ENCODE results near the gene IGFBP7.

IGFBP7 gene

GRCh38 chr4:57157596-57158137 is 47.5 kb upstream of the IGFBP7 start:
- Histone ChIP-seq H2AFZ (ENCODE audit: low read depth) (no peak overlapping the region), H3K27ac (no peak overlapping the region), H3K4me1 (ENCODE audit: low read depth, poor library complexity, severe bottlenecking) (peaks cover 4% of the 10 kb centered on the region), H3K9ac (no peak overlapping the region), H3K4me3 (IDR thresholded peaks at IDR 0.05; ENCODE audit: insufficient read depth, low read depth, low read length) (no peak overlapping the region), H3K4me2 (no peak overlapping the region), H3K36me3 (ENCODE audit: insufficient read depth) (no peaks in the 10 kb centered on the region), H3K79me2 (ENCODE audit: insufficient read depth, low read depth) (no peaks in the 10 kb centered on the region), H4K20me1 (ENCODE audit: insufficient read depth) (no peaks in the 10 kb centered on the region), H3K27me3 (ENCODE audit: insufficient read depth, low read depth) (no peaks in the 10 kb centered on the region)
- TF ChIP-seq, protein P1, sequence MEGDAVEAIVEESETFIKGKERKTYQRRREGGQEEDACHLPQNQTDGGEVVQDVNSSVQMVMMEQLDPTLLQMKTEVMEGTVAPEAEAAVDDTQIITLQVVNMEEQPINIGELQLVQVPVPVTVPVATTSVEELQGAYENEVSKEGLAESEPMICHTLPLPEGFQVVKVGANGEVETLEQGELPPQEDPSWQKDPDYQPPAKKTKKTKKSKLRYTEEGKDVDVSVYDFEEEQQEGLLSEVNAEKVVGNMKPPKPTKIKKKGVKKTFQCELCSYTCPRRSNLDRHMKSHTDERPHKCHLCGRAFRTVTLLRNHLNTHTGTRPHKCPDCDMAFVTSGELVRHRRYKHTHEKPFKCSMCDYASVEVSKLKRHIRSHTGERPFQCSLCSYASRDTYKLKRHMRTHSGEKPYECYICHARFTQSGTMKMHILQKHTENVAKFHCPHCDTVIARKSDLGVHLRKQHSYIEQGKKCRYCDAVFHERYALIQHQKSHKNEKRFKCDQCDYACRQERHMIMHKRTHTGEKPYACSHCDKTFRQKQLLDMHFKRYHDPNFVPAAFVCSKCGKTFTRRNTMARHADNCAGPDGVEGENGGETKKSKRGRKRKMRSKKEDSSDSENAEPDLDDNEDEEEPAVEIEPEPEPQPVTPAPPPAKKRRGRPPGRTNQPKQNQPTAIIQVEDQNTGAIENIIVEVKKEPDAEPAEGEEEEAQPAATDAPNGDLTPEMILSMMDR (conservative IDR thresholded peaks at IDR 0.05; ENCODE audit: low read depth, low read length): no peak

DNA sequence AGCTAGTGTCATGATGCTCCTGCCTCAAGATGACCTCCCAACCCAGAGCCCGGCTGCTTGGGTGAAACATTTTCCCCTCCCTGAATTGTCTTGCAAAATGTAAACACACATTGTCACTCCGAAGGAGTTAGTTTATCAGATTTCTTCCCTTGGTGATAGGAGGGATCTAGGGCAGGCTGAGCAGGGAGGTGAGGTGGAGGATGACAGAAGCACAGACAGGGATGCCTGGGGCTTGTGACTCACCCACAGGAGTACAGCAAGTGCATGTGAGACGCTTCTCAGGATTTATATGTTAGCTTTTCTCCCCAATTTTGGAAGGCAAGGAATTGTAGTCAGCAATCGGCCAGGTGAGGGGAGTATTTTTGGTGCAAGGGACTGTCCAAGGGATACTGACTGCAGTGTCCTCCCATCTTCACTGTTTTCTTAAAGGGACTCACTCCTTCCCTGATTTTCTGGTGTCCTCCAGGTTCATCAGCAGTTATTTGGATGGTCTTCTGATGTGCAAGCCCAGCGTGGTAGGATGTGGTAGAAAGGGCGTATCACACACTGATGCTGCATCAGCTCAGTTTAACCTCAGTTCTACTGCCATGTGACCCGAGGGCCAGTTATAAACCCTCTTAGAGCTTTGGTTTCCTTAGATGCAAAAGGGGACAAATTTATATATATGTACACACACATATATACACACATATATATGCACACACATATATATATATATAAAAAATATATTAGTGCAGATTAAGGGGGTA is 46.2 kb upstream of the IGFBP7 start:
- TF ChIP-seq, protein P1 (conservative IDR thresholded peaks at IDR 0.05; ENCODE audit: low read depth, low read length): no peak
- Histone ChIP-seq H3K27ac (no peak overlapping the region), H3K79me2 (ENCODE audit: insufficient read depth, low read depth) (no peaks in the 10 kb centered on the region), H2AFZ (ENCODE audit: low read depth) (no peak overlapping the region), H3K4me2 (no peak overlapping the region), H3K4me3 (IDR thresholded peaks at IDR 0.05; ENCODE audit: insufficient read depth, low read depth, low read length) (no peak overlapping the region), H3K27me3 (ENCODE audit: insufficient read depth, low read depth) (no peaks in the 10 kb centered on the region), H3K9ac (no peak overlapping the region), H3K36me3 (ENCODE audit: insufficient read depth) (no peaks in the 10 kb centered on the region), H3K4me1 (ENCODE audit: low read depth, poor library complexity, severe bottlenecking) (no peaks in the 10 kb centered on the region), H4K20me1 (ENCODE audit: insufficient read depth) (no peaks in the 10 kb centered on the region)

DNA sequence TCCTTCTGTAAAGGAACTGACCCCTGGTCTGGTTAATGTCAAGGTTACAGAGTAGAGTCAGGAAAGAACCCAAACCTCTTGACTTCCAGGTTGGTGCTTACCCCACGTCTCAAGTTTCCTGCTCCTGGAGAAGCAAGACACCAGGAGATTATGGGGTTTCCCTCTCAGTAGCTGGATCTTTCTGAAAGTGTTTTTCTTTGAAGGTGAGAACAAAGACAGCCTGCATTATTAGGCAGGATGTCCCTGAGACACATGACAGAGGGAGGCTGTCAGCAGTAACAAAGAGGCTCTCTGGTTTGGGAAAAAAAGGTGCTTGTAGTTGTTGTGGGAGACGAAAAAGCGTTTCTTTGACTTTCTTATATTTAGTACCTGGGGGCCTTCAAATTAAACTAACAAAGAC is 44.7 kb upstream of the IGFBP7 start:
- Histone ChIP-seq H4K20me1 (ENCODE audit: insufficient read depth) (no peaks in the 10 kb centered on the region), H3K4me2 (no peak overlapping the region)

GRCh38 chr4:57154191-57154590 is 44.0 kb upstream of the IGFBP7 start:
- no peaks in the 10 kb centered on the region for H3K36me3 ChIP-seq (ENCODE audit: insufficient read depth)
- H2AFZ ChIP-seq (ENCODE audit: low read depth): no peak overlapping the region
- H3K4me3 ChIP-seq (IDR thresholded peaks at IDR 0.05; ENCODE audit: insufficient read depth, low read depth, low read length): no peak overlapping the region
- no peak overlapping the region for H3K9ac ChIP-seq
- TF ChIP-seq, protein P1 (conservative IDR thresholded peaks at IDR 0.05; ENCODE audit: low read depth, low read length): no peak
- H3K4me2 ChIP-seq: no peak overlapping the region
- no peaks in the 10 kb centered on the region for H3K4me1 ChIP-seq (ENCODE audit: low read depth, poor library complexity, severe bottlenecking)
- no peak overlapping the region for H3K27ac ChIP-seq
- H3K27me3 ChIP-seq (ENCODE audit: insufficient read depth, low read depth): no peaks in the 10 kb centered on the region
- no peaks in the 10 kb centered on the region for H4K20me1 ChIP-seq (ENCODE audit: insufficient read depth)
- no peaks in the 10 kb centered on the region for H3K79me2 ChIP-seq (ENCODE audit: insufficient read depth, low read depth)

More for the DNA sequence above, 44.7 kb upstream of the IGFBP7 start:
- H3K36me3 ChIP-seq (ENCODE audit: insufficient read depth): no peaks in the 10 kb centered on the region
- no peak overlapping the region for H3K4me3 ChIP-seq (IDR thresholded peaks at IDR 0.05; ENCODE audit: insufficient read depth, low read depth, low read length)
- H3K79me2 ChIP-seq (ENCODE audit: insufficient read depth, low read depth): no peaks in the 10 kb centered on the region
- H3K4me1 ChIP-seq (ENCODE audit: low read depth, poor library complexity, severe bottlenecking): no peaks in the 10 kb centered on the region
- TF ChIP-seq, protein P1 (conservative IDR thresholded peaks at IDR 0.05; ENCODE audit: low read depth, low read length): no peak
- H3K27me3 ChIP-seq (ENCODE audit: insufficient read depth, low read depth): no peaks in the 10 kb centered on the region
- H3K9ac ChIP-seq: no peak overlapping the region
- no peak overlapping the region for H2AFZ ChIP-seq (ENCODE audit: low read depth)
- no peak overlapping the region for H3K27ac ChIP-seq
